MM.1S (cell line): ENCODE results near the gene PPP1R3G.

ENCODE experiments used
- DNase-seq: peaks from one replicate; pipeline ENCODE4 v3.0.0-alpha.2; 2015
- H2AFZ ChIP-seq: fragments of 300-600 bp; sonication (generic); 2 replicates; pipeline ENCODE4 v1.6.0; 2016; ENCODE audit warnings: antibody characterized with exemption, low read length
- H3F3A ChIP-seq: fragments of 300-600 bp; sonication (generic); 2 replicates; pipeline ENCODE4 v1.6.1; 2016; ENCODE audit warnings: mild to moderate bottlenecking, antibody characterized with exemption, low read length, moderate library complexity, mixed read lengths; ENCODE audit not compliant: insufficient read depth
- H3K27ac ChIP-seq: fragments of 300-600 bp; sonication (generic); 2 replicates; pipeline ENCODE4 v1.5.1; 2016; ENCODE audit warnings: mild to moderate bottlenecking, low read length
- H3K27me3 ChIP-seq: fragments of 300-600 bp; sonication (generic); replicated peaks from 2 replicates; pipeline ENCODE4 v1.6.0; 2016; ENCODE audit warnings: low read length; ENCODE audit not compliant: insufficient read depth
- H3K36me3 ChIP-seq: fragments of 300-600 bp; sonication (generic); replicated peaks from 2 replicates; pipeline ENCODE4 v1.6.1; 2016; ENCODE audit warnings: mild to moderate bottlenecking, low read length, mixed read lengths; ENCODE audit not compliant: insufficient read depth
- H3K4me1 ChIP-seq: fragments of 300-600 bp; sonication (generic); 2 replicates; pipeline ENCODE4 v1.6.1; 2016; ENCODE audit warnings: low read length, mixed read lengths
- H3K4me2 ChIP-seq: fragments of 300-600 bp; sonication (generic); 2 replicates; pipeline ENCODE4 v1.6.0; 2016; ENCODE audit warnings: low read depth, low read length
- H3K4me3 ChIP-seq: fragments of 300-600 bp; sonication (generic); 2 replicates; pipeline ENCODE4 v1.5.1; 2016; ENCODE audit warnings: low read length, mixed read lengths
- H3K79me2 ChIP-seq: fragments of 300-600 bp; sonication (generic); 2 replicates; pipeline ENCODE4 v1.6.1; 2016; ENCODE audit warnings: mixed run types, low read length, mixed read lengths
- H3K9ac ChIP-seq: fragments of 300-600 bp; sonication (generic); 2 replicates; pipeline ENCODE4 v1.6.1; 2016; ENCODE audit warnings: low read length, mixed read lengths
- H3K9me2 ChIP-seq: fragments of 300-600 bp; sonication (generic); replicated peaks from 2 replicates; pipeline ENCODE4 v1.6.1; 2016; ENCODE audit warnings: mild to moderate bottlenecking, low read length, mixed read lengths; ENCODE audit not compliant: insufficient read depth
- H3K9me3 ChIP-seq: fragments of 300-600 bp; sonication (generic); replicated peaks from 2 replicates; pipeline ENCODE4 v1.6.1; 2016; ENCODE audit warnings: mild to moderate bottlenecking, low read length, mixed read lengths; ENCODE audit not compliant: insufficient read depth
- H4K20me1 ChIP-seq: fragments of 300-600 bp; sonication (generic); 2 replicates; pipeline ENCODE4 v1.6.1; 2016; ENCODE audit warnings: mild to moderate bottlenecking, low read length, moderate library complexity, mixed read lengths; ENCODE audit not compliant: insufficient read depth
- CTCF ChIP-seq: fragments of 300-600 bp; sonication (generic); IDR thresholded peaks from 2 replicates; pipeline ENCODE4 v1.5.1; 2016; ENCODE audit warnings: antibody characterized with exemption, low read length, mixed read lengths
- EZH2 ChIP-seq: fragments of 300-600 bp; sonication (generic); optimal IDR thresholded peaks from 2 replicates; pipeline ENCODE3; 2017; ENCODE audit warnings: low read depth, mild to moderate bottlenecking, antibody characterized with exemption, low read length, mixed read lengths
- EZH2phosphoT487 ChIP-seq: fragments of 300-600 bp; sonication (generic); IDR thresholded peaks from 2 replicates; pipeline ENCODE4 v1.6.1; 2018; ENCODE audit warnings: antibody characterized with exemption, low read length

PPP1R3G gene

GRCh38 chr6:5083307-5083583, 1.9 kb upstream of the PPP1R3G start:
- Histone ChIP-seq H3K79me2 (no peaks in the 10 kb centered on the region), H3K4me1 (peaks cover 5% of the 10 kb centered on the region; the same call in 1 of the 2 replicates), H3K27ac (no peak overlapping the region), H3K9ac (no peak overlapping the region), H3K9me2 (no peaks in the 10 kb centered on the region), H3K4me2 (no peak overlapping the region), H4K20me1 (no peaks in the 10 kb centered on the region), H3F3A (no peaks in the 10 kb centered on the region), H3K9me3 (no peaks in the 10 kb centered on the region), H3K4me3 (no peak overlapping the region), H3K27me3 (no peaks in the 10 kb centered on the region), H3K36me3 (no peaks in the 10 kb centered on the region), H2AFZ (no peak overlapping the region)
- DNase-seq = no peak
- TF ChIP-seq EZH2phosphoT487 = no peak
- no peak for TF ChIP-seq CTCF
- no peak for TF ChIP-seq EZH2

GRCh38 chr6:5083813-5084359, 1.3 kb upstream of the PPP1R3G start:
- Histone ChIP-seq H3K9ac (no peak overlapping the region), H3K27ac (no peak overlapping the region), H3K9me2 (no peaks in the 10 kb centered on the region), H3K79me2 (no peaks in the 10 kb centered on the region), H4K20me1 (no peaks in the 10 kb centered on the region), H3K36me3 (no peaks in the 10 kb centered on the region), H3K4me3 (no peak overlapping the region), H3F3A (no peaks in the 10 kb centered on the region), H3K27me3 (no peaks in the 10 kb centered on the region), H3K4me1 (peaks cover 5% of the 10 kb centered on the region; the same call in 1 of the 2 replicates), H2AFZ (no peak overlapping the region), H3K4me2 (no peak overlapping the region), H3K9me3 (no peaks in the 10 kb centered on the region)
- DNase-seq = no peak
- no peak for TF ChIP-seq EZH2
- no peak for TF ChIP-seq EZH2phosphoT487
- TF ChIP-seq CTCF = no peak

GRCh38 chr6:5084360-5084780, 771 bp upstream of the PPP1R3G start:
- H3K79me2 ChIP-seq = no peaks in the 10 kb centered on the region
- no peaks in the 10 kb centered on the region for H3K36me3 ChIP-seq
- H3K9ac ChIP-seq = peak overlapping the region; percentile 51; the same call in 1 of the 2 replicates
- TF ChIP-seq EZH2 (no peak), CTCF (no peak)
- DNase-seq = no peak
- H3F3A ChIP-seq = no peaks in the 10 kb centered on the region
- H3K9me3 ChIP-seq = no peaks in the 10 kb centered on the region
- H2AFZ ChIP-seq = peak overlapping the region; percentile 82; the same call in 1 of the 2 replicates
- no peaks in the 10 kb centered on the region for H4K20me1 ChIP-seq
- peak overlapping the region; percentile 94 for H3K4me2 ChIP-seq
- H3K27ac ChIP-seq = no peak overlapping the region
- no peaks in the 10 kb centered on the region for H3K27me3 ChIP-seq
- H3K4me1 ChIP-seq = peaks cover 5% of the 10 kb centered on the region; the same call in 1 of the 2 replicates
- H3K9me2 ChIP-seq = no peaks in the 10 kb centered on the region
- H3K4me3 ChIP-seq = peak overlapping the region; percentile 79
